HG02852 (cell line): ENCODE data around the gene NRXN3.

Source experiments
- ATAC-seq: cut with Tn5 transposase; IDR thresholded peaks from one replicate; pipeline ENCODE4 v1.9.1; 2021; ENCODE audit warnings: mild to moderate bottlenecking, moderate library complexity; ENCODE audit not compliant: unreplicated experiment

NRXN3 gene

DNA sequence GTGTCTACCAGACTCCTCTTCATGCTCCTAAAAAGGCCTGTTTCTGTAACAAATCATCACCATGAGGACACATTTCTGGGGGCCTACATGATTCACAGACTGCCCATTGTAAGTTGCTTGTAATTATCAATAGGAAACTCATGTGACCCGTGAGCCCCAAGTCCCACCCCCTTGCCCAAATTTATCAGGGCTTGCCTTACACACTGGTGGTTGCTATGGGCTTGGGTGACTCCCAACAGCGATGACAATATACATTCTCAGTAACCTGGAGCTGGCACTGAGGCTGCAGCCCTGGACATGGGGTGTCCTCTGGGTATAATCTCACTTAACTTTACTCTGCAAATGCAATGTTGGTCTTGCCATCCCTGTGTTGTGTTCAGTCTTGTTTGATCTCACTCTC is 149.2 kb downstream of the NRXN3 start:
- no peak for ATAC-seq

DNA sequence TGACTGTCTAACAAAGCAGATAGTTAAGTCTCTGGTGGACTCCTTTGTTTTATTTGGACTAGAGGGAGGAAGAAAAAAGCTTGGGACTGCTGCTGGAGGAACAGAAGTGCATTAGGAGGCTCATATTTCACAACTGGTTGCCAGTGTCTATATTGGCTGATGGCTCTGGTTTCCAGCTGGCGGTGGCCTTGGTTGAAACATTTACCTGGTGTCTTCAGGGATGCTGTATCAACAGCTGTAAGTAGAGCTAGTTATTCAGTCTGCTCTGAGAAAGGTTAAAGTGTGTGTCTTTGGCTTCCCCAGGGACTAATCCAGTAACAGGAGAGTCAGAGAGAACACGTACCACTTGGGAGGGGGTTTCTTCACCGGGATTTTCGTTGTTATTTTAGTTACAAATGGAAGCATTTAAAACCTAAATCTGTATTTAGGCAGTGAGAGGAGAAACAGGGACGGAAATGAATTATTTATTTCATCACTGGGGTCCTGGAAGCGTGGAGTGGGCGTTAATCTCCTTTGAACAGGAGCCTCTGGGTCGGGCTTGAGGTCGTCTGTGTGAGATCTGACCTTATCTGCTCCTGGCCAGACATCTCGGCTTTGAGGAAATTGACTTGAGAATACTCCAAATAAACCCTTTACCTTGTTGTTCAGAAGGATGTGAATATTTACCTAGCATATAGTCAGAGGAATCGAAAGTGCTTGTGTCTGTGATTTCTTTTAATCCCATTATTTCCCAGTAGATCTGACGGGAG is 149.9 kb downstream of the NRXN3 start:
- ATAC-seq, result no peak

DNA sequence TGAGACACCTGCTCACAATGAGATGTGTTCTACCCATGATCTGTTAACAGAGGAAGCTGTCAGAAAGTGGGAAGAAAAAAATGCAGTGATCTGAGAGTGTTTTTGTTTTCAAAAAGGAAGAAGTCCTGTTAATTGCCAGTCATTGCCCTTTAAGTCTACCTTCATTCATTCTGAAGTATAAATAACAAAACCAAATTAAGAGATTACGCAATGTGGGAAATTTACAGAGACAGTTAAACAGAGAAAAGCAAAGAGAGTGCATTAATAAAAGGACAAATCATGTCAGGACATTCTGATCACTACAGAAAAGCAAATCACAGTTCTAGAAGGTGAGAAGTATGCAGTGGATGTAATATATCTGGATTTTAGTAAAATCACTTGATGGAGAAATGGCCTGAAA is 154.2 kb downstream of the NRXN3 start:
- no peak for ATAC-seq

DNA sequence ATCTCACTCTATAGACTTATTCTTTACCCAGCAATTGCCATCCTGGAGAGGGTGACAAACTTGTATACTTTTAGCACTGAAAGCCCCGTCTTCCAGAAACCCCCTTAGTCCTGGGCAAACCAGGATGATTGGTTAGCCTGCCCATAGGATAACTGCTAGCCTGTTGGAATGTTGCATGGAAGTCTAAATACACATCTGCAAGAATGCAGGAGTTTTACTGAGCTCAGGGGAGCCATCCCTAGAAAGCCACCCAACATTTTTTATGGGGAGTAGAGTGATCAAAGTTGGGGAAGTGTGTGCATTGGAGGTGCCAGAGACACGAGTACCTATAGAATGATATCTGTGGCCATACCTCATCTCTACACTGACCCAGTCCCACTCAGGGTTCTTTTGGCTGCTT is 155.7 kb downstream of the NRXN3 start:
- no peak for ATAC-seq

DNA sequence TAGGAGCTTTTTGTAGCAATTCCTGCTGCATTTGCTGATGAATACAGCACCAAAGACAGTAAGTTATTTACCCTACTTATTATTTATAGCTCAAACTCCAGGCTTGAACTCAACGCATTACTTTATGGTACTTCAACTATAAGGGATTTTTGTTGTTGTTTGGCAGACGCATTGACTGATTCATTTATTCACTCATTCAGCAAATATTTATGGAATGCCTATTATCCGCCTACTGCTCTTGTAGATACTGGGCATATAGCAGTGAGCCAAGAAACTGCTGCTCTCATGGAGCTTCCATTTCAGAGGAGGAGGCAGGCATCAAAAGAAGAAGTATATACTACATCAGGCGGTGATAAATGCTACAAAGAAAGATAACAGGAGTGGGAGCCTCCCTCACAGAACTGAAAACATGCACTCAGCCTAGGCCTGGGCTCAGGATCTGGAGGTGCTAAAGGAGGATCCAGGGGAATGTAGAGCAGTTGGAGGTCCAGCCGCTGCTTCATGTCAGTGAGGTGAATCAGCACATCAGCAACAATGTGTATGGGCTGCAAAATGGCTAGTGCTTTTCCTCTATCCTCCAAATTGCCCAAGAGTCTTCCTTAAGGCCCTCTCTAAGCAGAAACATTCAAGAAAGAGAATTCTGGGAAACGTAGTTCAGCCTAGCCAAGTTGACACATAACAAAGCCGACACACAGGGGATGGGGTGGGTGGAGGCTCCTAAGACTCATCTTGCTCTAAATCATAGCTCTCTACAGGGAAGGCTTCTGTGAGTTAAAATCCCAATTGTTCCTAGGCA is 157.5 kb downstream of the NRXN3 start:
- no peak for ATAC-seq

DNA sequence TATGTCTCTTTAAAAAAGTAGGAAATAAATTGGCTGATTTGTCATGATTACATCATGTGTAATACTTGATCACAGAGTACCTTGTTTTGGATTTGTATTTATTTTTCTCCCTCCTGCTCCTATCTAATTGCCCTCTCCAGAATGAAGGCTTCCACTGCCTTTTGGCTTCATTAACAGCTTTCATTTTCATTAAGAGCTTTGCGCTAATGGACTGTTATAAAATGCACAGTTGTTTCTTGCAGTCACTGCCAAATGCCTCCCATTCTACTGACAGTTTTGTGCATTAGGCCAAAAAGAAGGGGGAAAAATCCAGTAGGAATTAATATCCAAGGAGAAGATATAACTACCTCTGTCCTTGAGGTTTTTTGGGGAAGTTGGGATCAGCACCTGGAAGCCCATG is 159.2 kb downstream of the NRXN3 start:
- no peak for ATAC-seq

DNA sequence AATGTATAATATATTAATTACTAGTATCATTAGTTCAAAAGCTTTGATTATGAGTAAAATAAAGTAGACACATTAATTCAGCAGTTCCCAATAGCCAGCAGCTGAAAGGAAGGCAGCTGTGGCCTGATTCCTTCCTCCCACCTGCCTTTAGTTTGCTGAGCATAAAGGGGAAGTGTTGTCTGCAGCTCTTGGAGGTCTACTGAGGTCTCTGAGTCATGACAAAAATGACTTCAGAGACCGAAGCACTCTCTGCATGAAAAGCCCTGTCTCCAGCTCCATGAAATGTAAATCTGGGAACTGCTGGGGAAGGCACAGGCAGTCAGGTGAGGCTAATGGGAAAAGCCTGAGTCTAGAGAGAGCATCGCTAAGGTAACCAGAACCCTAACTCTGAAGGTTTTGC is 165.4 kb downstream of the NRXN3 start:
- no peak for ATAC-seq

DNA sequence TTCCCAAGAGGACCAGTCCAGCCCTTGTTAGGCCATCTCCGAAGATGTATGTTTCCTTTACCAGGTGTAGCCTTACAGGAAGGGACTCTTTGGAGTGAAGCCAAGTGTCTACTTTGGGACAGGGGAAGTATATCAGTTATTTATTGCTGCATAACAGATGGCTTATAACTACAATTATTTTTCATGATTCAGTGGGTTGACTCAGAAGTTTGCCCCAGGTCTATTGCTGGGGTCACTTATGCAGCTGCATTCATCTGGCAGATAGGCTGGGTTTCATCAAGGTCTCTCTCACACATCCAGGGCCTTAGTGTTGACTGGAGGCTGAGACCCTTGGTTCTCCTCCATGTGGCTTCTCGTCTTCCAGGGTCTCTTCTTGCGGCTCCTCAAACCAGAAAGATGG is 170.1 kb downstream of the NRXN3 start:
- ATAC-seq, result no peak

DNA sequence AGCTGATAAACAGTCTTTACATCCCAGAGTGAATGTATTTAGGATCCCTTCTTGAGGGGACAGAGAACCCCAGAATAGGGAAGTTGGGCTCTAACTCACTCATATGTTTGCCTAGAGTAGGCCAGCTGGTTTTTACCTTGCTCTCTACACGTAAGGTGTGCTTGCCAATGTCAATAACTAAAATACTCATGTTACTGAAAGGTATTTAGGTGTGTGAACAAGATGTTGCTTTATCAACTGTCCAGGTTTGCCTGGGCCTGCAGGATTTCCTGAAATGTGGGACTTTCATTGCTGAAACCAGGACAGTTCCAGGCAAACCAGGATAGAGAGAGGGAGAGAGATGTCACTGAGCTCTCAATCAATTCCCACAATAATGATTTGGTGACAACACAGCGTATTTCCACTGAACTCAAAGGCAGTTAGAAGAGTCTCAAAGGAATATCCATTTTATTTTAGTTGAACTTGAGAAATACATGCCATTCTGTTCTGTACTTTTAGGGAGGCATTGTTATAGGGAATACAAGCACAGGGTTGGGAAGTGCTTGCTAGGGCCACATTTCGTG is 171.7 kb downstream of the NRXN3 start:
- ATAC-seq, result no peak

DNA sequence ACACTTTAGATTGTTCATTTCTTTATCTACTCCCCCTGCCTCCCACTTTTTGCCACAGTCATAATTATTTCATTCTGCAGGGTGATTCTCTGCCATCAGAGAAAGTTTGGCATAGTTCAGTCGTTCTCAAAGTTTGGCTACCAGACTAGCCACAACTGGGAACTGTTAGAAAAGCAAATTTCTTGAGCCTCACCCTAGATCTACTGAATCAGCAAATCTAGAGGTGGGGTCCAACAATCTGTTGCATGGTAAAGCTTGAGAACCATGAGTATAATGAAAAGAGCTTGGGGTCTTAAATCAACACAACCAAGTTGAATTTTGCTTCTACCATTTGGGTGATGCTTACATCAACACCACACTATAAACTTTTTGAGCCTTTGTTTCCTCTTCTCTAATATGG is 172.7 kb downstream of the NRXN3 start:
- ATAC-seq, result no peak

DNA sequence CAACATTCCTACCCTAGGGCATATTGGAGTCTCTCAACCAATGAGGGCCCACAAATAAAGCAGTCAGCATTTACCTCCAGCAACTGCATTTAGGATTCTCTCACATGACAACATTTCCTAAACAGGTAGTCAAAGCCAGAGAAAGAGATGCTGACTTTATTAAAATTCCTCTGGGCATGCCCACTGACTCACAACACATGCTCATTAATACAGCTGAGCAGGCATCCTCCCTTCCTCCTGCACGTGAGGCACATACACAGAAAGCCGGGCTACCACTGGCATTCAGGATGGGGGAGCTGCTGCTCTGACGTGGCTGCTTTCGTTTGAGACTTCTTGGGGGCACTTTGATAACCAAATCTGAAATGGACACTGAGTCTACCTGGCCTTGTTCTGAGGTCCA is 174.1 kb downstream of the NRXN3 start:
- ATAC-seq, result no peak

DNA sequence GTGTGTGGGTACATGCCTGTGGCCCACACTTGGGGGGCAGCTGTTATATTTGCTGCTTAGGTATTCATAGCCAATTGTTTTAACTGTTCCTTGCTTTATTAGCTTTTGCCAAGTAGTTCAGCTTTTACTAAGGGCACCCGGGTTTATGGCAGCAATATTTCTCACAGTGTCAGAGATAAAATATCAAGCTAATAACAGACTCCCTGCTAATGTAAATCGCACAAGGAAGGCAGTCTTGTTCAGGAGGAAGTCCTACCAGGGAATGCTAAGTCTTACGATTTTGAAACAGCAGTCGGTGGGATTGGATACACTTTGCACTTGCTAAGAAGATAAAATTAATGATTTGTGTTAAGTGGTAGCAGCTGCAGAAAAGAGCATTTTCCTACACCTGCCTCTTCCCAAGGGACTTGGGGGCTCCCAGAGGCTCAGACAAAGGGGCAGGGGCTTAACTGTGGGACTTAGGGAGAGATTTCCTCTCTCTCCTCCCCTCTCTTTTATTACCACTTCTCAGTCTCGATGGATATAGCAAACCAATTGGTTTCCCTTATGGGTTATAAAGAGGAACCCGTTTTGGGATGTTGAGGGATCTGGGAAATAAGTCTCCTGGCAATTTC is 175.1 kb downstream of the NRXN3 start:
- no peak for ATAC-seq

DNA sequence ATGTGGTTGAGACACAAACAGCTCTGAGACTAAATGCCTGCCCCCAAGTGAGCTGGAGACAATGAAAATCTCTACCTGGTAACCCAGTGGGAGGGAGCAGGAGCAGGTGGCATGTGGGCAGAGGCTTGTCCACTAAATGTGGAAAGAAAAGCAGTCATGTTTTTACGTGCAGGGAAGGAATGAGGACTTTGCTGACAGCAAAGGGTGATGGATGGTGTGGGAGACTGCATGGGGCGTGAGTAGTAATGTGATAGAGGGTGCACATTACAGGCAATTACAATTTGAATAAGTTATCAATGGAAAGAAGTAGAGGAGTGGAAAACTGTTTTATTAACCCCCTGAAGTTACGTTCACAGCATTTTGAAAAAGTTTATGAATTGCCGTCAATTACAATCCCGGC is 176.6 kb downstream of the NRXN3 start:
- ATAC-seq, result no peak

DNA sequence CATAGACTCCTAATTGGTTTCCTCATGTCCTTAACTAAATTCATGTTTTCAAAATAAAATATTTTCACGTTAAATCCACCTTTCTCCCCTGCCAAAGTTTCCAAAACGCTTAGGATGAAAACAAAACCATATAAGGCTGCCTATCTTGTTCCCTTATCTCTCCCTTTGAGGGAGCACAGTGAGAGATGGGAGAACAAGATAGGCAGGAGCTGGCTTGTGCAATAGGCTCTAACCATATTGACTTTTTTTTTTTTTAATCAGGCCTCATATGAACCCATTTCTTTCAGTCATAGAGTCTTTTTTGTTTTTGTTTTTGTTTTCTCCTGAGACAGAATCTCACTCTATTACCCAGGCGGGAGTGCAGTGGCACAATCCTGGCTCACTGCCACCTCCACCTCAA is 184.9 kb downstream of the NRXN3 start:
- no peak for ATAC-seq

DNA sequence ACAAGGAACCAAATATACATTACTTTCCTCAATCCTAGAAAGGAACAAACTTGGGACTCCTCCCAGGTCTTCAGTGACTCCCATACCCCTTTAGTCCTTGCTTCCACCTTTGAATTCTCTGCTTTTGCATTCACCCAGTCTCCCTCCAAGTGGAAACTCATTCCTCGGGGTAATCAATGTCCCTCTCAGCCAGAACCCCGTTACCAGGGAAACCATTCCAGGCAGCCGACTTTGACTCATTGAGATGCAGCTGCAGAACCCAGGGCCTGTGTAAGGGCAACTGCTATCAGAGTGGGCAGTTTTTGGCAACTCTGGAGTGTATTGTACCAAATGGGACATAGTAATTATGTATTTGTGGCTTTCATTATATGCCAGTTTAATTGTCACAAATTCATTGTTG is 186.2 kb downstream of the NRXN3 start:
- no peak for ATAC-seq

DNA sequence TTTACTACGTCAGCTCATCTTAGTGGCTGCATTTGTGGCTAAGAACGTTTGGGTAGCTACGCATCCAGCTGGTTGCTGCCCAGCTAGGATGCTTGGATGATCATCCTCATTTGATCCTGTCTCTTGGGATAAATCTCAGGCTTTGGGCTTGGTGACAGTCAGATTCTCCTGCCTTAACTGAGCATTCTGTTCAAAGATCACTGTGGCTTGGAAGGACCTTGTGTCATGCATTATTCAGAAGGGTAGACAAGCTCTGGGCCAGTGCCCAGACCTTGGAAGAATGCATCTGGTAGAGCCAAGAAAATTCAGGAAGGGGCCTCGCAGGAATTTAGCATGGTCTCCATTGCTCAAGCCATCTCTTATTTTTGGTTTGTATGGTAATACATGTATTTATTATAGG is 188.4 kb downstream of the NRXN3 start:
- ATAC-seq, result no peak

DNA sequence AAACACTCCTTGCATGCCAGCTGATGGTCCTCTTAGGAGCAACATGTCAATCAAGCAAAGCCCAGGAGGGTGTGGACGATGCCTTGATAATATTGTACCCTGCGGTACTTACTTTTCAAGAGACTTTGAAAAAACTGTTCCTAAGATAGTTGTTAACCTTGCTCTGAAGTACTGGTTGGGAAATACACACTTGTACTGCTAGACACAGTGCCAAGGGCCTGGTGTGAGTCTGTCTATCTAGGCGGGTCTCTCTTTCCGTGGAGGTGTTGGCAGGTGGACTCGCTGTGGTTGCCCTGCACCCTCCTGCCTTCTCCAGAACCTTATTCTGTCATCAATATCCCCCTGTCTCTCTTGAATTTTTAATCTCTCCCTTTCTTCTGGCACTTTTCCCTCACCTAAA is 189.4 kb downstream of the NRXN3 start:
- no peak for ATAC-seq

DNA sequence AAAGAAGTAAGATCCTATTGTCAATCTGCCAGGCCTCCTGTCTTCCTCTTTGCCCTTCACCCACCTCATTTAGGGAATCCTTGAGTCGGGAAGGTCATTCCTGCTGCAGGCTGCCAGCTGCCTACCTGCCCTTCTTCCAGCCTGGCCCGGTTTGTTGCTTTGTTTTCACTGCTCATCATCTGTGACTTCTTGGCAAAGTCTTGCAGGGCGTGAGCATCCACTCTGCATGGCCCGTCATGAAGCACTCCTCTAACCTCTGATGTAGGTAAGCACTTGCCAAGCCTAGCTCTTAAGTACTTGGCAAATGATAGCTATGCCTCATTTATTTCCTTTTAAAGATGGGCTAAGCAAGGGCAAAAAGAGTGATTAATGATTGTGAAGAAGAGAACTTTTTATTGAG is 192.8 kb downstream of the NRXN3 start:
- no peak for ATAC-seq

DNA sequence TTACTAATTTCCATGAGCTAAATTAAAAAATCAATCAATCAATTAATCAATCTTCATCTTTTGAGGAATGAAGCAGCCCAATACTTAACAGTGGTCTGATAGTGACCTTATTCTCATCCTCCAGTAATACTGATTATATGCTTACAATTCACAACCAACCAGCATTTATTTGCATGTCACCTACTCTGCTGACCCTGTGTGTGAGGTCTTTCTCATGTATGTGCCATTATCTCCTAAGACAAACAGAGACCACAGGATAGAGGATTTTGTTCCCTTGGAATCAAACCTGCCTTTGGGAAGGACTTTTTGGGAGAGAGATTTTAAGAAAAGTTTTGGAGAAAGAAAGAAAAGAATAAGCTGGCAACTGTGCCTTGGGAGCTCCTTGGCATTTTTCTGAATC is 197.2 kb downstream of the NRXN3 start:
- no peak for ATAC-seq

DNA sequence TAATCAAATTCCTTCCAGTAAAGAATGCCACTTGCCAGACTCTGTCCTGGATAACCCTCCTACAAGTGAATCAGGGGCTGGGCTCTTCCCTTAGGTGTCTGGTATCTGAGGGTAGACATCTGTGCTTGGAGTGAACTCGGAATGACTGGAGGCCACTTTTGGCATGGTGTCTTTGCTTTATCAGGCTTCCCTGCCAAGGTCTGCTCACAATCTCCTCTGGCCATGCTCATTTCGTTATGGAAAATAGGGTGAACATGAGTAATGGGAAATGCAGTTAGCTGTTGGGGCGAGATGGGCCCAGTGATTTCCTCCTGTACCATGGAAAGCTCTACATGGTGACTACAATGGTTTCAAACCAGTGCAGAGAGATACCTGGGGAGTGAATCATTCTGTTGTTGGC is 212.9 kb downstream of the NRXN3 start:
- ATAC-seq, result no peak

DNA sequence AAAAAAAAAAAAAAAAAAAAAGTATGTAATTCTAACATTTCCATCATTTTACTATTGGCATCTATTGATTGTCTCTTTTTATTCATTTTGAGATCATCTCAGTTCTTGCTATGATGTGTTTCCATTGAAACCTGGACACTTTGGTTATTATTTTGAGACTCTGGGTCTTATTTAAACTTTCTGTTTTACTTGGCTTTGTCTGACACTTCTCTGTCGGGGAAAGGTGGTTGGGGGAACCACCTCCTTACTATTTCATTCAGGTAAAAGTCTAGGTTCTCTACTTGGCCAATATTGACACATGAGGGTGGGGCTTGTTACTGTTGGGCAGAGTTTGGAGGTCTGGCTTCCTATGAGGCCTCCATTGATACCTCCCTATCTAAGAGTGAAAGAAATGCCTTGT is 228.0 kb downstream of the NRXN3 start:
- no peak for ATAC-seq
